Activated CD8-positive, alpha-beta T cell treated with anti-CD3 and anti-CD28 coated beads for 36 hours (primary cell): ENCODE data around the gene MROH9. TPM values are rescaled to one million over a fixed set of nuclear protein-coding genes. Genes with fewer than 3 reads are reported as not detected.
A peak's percentile ranks its signal among the peaks of the same experiment; 100 is the strongest.

Source experiments
- ATAC-seq: fragments of 200-7000 bp; cut with Tn5 transposase; one replicate; pipeline ENCODE4 v1.10.0; 2021; ENCODE audit warnings: mild to moderate bottlenecking, moderate library complexity
- CTCF ChIA-PET: fragments of 350-600 bp; sonication (Branson Sonifier 250); formaldehyde crosslinking; loops from one replicate; lab custom pipeline; 2021; ENCODE audit warnings: antibody characterized with exemption; lab: Charles Lee
- POLR2A ChIA-PET: fragments of 350-600 bp; sonication (Branson Sonifier 250); formaldehyde crosslinking; loops from one replicate; lab custom pipeline; 2021; ENCODE audit warnings: antibody characterized with exemption; lab: Charles Lee
- DNase-seq: peaks from one replicate; pipeline ENCODE4 v3.0.0-alpha.2; 2020
- H3K27ac Mint-ChIP-seq: one replicate; pipeline ENCODE4 v1.8.0; 2021; ENCODE audit warnings: mild to moderate bottlenecking, mixed read lengths
- H3K27me3 Mint-ChIP-seq: one replicate; pipeline ENCODE4 v1.8.0; 2021; ENCODE audit warnings: mixed read lengths
- H3K36me3 Mint-ChIP-seq: one replicate; pipeline ENCODE4 v1.8.0; 2021; ENCODE audit warnings: low read depth, mixed read lengths
- H3K4me1 Mint-ChIP-seq: one replicate; pipeline ENCODE4 v1.8.0; 2021; ENCODE audit warnings: low read depth, mixed read lengths
- H3K4me3 Mint-ChIP-seq: one replicate; pipeline ENCODE4 v1.8.0; 2021; ENCODE audit warnings: mild to moderate bottlenecking, moderate library complexity, mixed read lengths
- H3K9me3 Mint-ChIP-seq: one replicate; pipeline ENCODE4 v1.8.0; 2021; ENCODE audit warnings: mixed read lengths
- CTCF ChIP-seq: fragments of 200-600 bp; IDR thresholded peaks from one replicate; pipeline ENCODE4 v1.8.0; 2022; ENCODE audit warnings: antibody characterized with exemption, mild to moderate bottlenecking
- intact Hi-C: fragments of 100-400 bp; cut with micrococcal nuclease; formaldehyde crosslinking; loops from one replicate; pipeline ENCODE4 v1.10.0; 2022
- total RNA-seq, 2 experiments: library from RNA; stranded (reverse); gene quantifications; one replicate each; pipeline ENCODE4 v1.2.3, GENCODE V29; 2021

MROH9 gene
- total RNA-seq, 2 experiments from 2014 or later, result not detected

GRCh38 chr1:170964506-170964905 lies 29.2 kb downstream of the MROH9 start:
- H3K4me1 Mint-ChIP-seq, result no peaks in the 10 kb centered on the region
- no peak for DNase-seq
- peaks cover 20% of the 10 kb centered on the region for H3K27me3 Mint-ChIP-seq
- no peak for ATAC-seq
- no peaks in the 10 kb centered on the region for H3K36me3 Mint-ChIP-seq
- intact Hi-C loops, result no loop called here
- H3K27ac Mint-ChIP-seq, result no peak overlapping the region
- H3K4me3 Mint-ChIP-seq, result no peak overlapping the region
- POLR2A ChIA-PET, result no interaction called here
- TF ChIP-seq CTCF, result no peak
- CTCF ChIA-PET, result no interaction called here
- no peaks in the 10 kb centered on the region for H3K9me3 Mint-ChIP-seq

- Mint-ChIP-seq H3K36me3 (no peaks in the 10 kb centered on the region), H3K27me3 (peaks cover 22% of the 10 kb centered on the region), H3K4me1 (no peaks in the 10 kb centered on the region), H3K9me3 (no peaks in the 10 kb centered on the region), H3K27ac (no peak overlapping the region), H3K4me3 (no peak overlapping the region)
- peak; percentile 64 for TF ChIP-seq CTCF
- DNase-seq (no peak), ATAC-seq (no peak)
- intact Hi-C loops, result no loop called here
- POLR2A ChIA-PET, result no interaction called here
- CTCF ChIA-PET, result interaction anchor here (0.6 to 2.6 kb wide), 10 partner anchors 9 to 354 kb away, joined by 3 to 20 read pairs (median 4); partner anchors contain the start of gene FMO4
Observed at GRCh38 chr1:170967042-170967910, 31.9 kb downstream of the MROH9 start.

- H3K27me3 Mint-ChIP-seq, result peaks cover 14% of the 10 kb centered on the region
- H3K4me3 Mint-ChIP-seq, result no peak overlapping the region
- intact Hi-C loops, result no loop called here
- no peaks in the 10 kb centered on the region for H3K9me3 Mint-ChIP-seq
- no peaks in the 10 kb centered on the region for H3K36me3 Mint-ChIP-seq
- DNase-seq (no peak), ATAC-seq (no peak)
- H3K27ac Mint-ChIP-seq, result no peak overlapping the region
- ChIA-PET POLR2A (interaction anchor here (0.7 kb wide), 1 partner anchor 29 kb away, joined by 3 read pairs; no protein-coding TSS in a partner anchor), CTCF (interaction anchor here (1.1 to 2.1 kb wide), 2 partner anchors 283 to 344 kb away, joined by 3 to 9 read pairs; partner anchors contain the start of gene FMO4)
- no peak for TF ChIP-seq CTCF
- H3K4me1 Mint-ChIP-seq, result no peaks in the 10 kb centered on the region
Observed at GRCh38 chr1:170970256-170970655, 34.9 kb downstream of the MROH9 start.

- peaks cover 8% of the 10 kb centered on the region for H3K9me3 Mint-ChIP-seq
- DNase-seq (no peak), ATAC-seq (no peak)
- H3K27me3 Mint-ChIP-seq, result peaks cover 4% of the 10 kb centered on the region
- H3K4me1 Mint-ChIP-seq, result no peaks in the 10 kb centered on the region
- ChIA-PET CTCF (no interaction called here), POLR2A (no interaction called here)
- TF ChIP-seq CTCF, result no peak
- intact Hi-C loops, result no loop called here
- H3K27ac Mint-ChIP-seq, result no peak overlapping the region
- no peaks in the 10 kb centered on the region for H3K36me3 Mint-ChIP-seq
- no peak overlapping the region for H3K4me3 Mint-ChIP-seq
Observed at GRCh38 chr1:170978371-170978910, 43.1 kb downstream of the MROH9 start.

- H3K4me3 Mint-ChIP-seq, result no peak overlapping the region
- intact Hi-C loops, result no loop called here
- DNase-seq (no peak), ATAC-seq (no peak)
- H3K27me3 Mint-ChIP-seq, result peaks cover 4% of the 10 kb centered on the region
- H3K36me3 Mint-ChIP-seq, result no peaks in the 10 kb centered on the region
- no peak for TF ChIP-seq CTCF
- POLR2A ChIA-PET, result interaction anchor here (0.7 kb wide), 1 partner anchor 296 kb away, joined by 3 read pairs; no protein-coding TSS in a partner anchor
- no peak overlapping the region for H3K27ac Mint-ChIP-seq
- no peaks in the 10 kb centered on the region for H3K4me1 Mint-ChIP-seq
- peaks cover 5% of the 10 kb centered on the region for H3K9me3 Mint-ChIP-seq
- CTCF ChIA-PET, result interaction anchor here (1.0 kb wide), 1 partner anchor 19 kb away, joined by 3 read pairs; no protein-coding TSS in a partner anchor
Observed at GRCh38 chr1:170985406-170985805, 50.1 kb downstream of the MROH9 start.
